Measurements from ENCODE around the gene MORN3. TPM values are rescaled to one million over a fixed set of nuclear protein-coding genes. Genes with fewer than 3 reads are reported as not detected.
A peak's percentile ranks its signal among the peaks of the same experiment; 100 is the strongest.
"Not testable (repeated sequence)": the region's sequence is repeated elsewhere in the genome, so short reads cannot be mapped to it uniquely, and the experiment has no call there.

MORN3 gene
- total RNA-seq, 2 experiments from 2014 or later, result 2.6 to 2.9 TPM

DNA sequence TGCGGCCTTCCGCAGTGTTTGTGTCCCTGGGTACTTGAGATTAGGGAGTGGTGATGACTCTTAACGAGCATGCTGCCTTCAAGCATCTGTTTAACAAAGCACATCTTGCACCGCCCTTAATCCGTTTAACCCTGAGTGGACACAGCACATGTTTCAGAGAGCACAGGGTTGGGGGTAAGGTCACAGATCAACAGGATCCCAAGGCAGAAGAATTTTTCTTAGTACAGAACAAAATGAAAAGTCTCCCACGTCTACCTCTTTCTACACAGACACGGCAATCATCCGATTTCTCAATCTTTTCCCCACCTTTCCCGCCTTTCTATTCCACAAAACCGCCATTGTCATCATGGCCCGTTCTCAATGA lies 35.6 kb downstream of the MORN3 start:
- CTCF ChIA-PET, result interaction anchor here (9.5 kb wide), 1 partner anchor 36 kb away, joined by 110 read pairs; the partner anchor contains the start of gene MORN3
- H3K27me3 Mint-ChIP-seq (ENCODE audit: low read depth); H3K9me3 Mint-ChIP-seq; DNase-seq; H3K4me3 Mint-ChIP-seq; H3K27ac Mint-ChIP-seq; intact Hi-C loops (cut with micrococcal nuclease): not testable (repeated sequence)
- peaks cover 81% of the 10 kb centered on the region for H3K4me1 Mint-ChIP-seq (ENCODE audit: low read depth)
- peaks cover 29% of the 10 kb centered on the region for H3K36me3 Mint-ChIP-seq (ENCODE audit: low read depth)

DNA sequence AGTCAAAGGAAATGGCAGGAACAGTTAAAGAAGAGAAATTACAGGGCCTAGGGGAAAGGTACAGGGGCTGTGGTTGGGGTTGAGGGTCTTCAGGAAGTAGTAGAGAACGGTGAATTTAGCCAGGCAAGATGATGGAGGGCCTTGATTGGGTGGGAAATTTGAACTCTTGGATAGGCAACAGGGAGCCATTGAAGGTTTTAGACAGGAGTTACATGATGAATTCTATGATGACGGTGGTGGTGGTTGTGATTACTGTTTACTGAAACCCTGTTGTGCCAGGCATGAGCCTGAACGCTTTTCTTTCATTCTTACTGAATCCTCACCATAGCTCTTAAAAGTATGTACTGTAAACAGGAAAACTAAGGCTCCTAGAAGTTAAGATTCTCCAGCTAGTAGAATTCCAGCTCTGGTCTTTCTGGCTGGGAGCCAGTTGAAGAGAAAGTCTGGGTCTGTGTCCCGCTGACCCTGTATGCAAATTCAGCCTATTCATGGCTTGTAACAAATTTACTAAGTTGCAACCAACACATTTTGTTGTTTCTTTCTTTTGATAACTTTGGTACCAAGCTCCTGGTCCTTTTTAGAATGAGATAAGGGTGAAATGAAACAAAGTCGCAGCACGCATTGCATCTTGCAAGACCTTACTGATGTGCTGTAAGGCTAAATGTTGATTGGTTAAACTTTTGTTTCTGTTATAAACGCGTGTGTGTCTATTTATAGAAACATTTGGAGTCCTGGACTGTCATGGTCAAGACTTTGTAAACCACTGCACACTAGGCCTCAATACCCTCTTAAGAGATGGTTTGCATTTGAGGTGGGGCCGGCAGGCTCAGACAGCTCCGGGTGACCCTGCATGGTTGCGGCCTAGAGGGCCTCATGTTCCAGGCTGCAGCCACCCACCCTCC lies 37.1 kb downstream of the MORN3 start:
- H3K4me3 Mint-ChIP-seq, result peak overlapping the region; percentile 54
- intact Hi-C loops (cut with micrococcal nuclease), result no loop called here
- H3K27ac Mint-ChIP-seq, result peak overlapping the region; percentile 98

DNA sequence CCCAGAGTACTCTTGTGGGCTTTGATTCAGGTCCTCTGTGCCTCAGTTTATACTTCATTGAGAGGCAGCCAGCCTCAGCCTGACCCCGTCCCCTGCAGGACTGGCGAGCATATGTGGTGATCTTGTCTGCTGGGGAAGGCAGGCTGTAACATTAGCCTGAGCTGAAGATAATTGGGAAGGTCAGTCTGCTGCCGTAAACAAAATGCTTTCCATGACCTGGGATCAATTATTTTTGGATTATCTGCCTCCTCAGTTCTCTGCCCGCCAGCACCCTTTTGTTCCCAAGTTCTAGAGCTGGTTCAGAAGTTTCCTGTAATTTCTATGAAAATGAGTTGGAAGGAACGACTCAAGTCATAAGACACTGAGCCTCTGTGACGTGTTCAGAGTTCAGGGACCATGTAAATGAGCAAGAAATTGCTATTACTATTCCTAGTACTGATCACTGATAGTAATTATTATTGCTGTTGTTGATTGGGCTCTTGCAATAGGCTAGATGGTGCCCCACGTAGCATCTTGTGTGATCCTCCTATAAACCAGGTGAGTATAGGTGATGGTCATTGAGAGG lies 38.6 kb downstream of the MORN3 start:
- CTCF ChIA-PET, result interaction anchor here (0.7 to 9.5 kb wide), 3 partner anchors 39 to 78 kb away, joined by 3 to 110 read pairs (median 3); partner anchors contain the start of gene MORN3
- Mint-ChIP-seq H3K4me3 (peak overlapping the region; percentile 20), H3K4me1 (ENCODE audit: low read depth) (peaks cover 62% of the 10 kb centered on the region), H3K9me3 (no peaks in the 10 kb centered on the region), H3K27me3 (ENCODE audit: low read depth) (no peaks in the 10 kb centered on the region), H3K27ac (peak overlapping the region; percentile 98), H3K36me3 (ENCODE audit: low read depth) (peaks cover 30% of the 10 kb centered on the region)
- intact Hi-C loops (cut with micrococcal nuclease), result no loop called here
- DNase-seq, result no peak

More for the DNA sequence above, 37.1 kb downstream of the MORN3 start:
- H3K36me3 Mint-ChIP-seq (ENCODE audit: low read depth), result peaks cover 35% of the 10 kb centered on the region
- H3K27me3 Mint-ChIP-seq (ENCODE audit: low read depth), result no peaks in the 10 kb centered on the region
- no peak for DNase-seq
- H3K4me1 Mint-ChIP-seq (ENCODE audit: low read depth), result peaks cover 72% of the 10 kb centered on the region
- no peaks in the 10 kb centered on the region for H3K9me3 Mint-ChIP-seq
- CTCF ChIA-PET, result interaction anchor here (0.6 to 9.5 kb wide), 2 partner anchors 32 to 37 kb away, joined by 4 to 110 read pairs; partner anchors contain the start of gene MORN3

DNA sequence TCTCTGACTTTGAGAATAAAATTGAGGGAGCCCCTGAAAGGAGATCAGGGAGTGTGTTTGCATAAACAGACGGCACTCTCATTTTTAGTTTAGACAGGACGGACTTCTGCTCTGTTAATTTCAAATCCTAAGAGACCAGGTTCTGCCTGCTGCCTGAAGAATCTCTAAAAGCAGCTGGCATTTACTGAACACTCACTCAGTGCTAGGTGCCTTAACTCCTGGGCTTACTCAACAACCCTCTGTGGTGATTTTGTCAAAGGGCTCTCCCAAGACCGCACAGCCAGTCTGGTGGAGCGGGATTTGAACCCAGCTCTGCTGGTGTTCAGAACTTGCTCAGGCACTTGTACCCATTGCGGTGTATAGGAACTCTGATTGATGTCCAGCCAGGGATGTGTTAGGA lies 40.9 kb downstream of the MORN3 start:
- H3K27me3 Mint-ChIP-seq (ENCODE audit: low read depth), result no peaks in the 10 kb centered on the region
- no peaks in the 10 kb centered on the region for H3K9me3 Mint-ChIP-seq
- H3K27ac Mint-ChIP-seq, result peak overlapping the region; percentile 98
- peaks cover 28% of the 10 kb centered on the region for H3K36me3 Mint-ChIP-seq (ENCODE audit: low read depth)
- intact Hi-C loops (cut with micrococcal nuclease), result loop anchor here (5.0 kb wide), 1 partner anchor 449 kb away; the partner anchor contains the start of gene MLXIP
- peak; percentile 52 for DNase-seq
- CTCF ChIA-PET, result interaction anchor here (0.7 to 9.5 kb wide), 8 partner anchors 8 to 151 kb away, joined by 3 to 110 read pairs (median 9); partner anchors contain the start of genes KDM2B and MORN3
- peaks cover 57% of the 10 kb centered on the region for H3K4me1 Mint-ChIP-seq (ENCODE audit: low read depth)
- peak overlapping the region; percentile 83 for H3K4me3 Mint-ChIP-seq

DNA sequence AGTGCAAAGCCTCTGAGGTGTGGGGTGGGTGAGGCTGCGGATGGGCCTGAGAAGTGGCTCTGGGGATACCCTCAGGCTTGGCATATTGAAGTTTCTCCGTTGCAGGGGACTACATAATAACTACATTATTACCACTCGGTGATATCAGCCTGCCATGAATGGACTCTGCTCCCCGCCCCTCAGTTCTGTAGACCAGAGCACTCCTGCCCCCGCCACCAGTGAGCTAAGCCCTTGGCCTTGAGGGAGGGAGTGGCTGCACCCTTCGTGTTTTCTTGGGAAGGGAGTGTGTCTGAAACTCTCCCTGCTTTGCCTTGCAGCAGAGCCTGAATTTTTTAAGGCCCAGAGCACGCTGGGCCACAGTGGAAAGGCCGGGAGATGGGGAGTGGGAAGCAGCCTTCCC lies 41.4 kb downstream of the MORN3 start:
- intact Hi-C loops (cut with micrococcal nuclease), result loop anchor here (5.0 kb wide), 1 partner anchor 449 kb away; the partner anchor contains the start of gene MLXIP
- Mint-ChIP-seq H3K27me3 (ENCODE audit: low read depth) (no peaks in the 10 kb centered on the region), H3K27ac (peak overlapping the region; percentile 98), H3K9me3 (no peaks in the 10 kb centered on the region), H3K36me3 (ENCODE audit: low read depth) (peaks cover 28% of the 10 kb centered on the region), H3K4me3 (peak overlapping the region; percentile 83), H3K4me1 (ENCODE audit: low read depth) (peaks cover 55% of the 10 kb centered on the region)
- CTCF ChIA-PET, result interaction anchor here (0.6 to 9.5 kb wide), 13 partner anchors 8 to 166 kb away, joined by 3 to 110 read pairs (median 7); partner anchors contain the start of genes KDM2B and MORN3
- DNase-seq, result peak; percentile 25

DNA sequence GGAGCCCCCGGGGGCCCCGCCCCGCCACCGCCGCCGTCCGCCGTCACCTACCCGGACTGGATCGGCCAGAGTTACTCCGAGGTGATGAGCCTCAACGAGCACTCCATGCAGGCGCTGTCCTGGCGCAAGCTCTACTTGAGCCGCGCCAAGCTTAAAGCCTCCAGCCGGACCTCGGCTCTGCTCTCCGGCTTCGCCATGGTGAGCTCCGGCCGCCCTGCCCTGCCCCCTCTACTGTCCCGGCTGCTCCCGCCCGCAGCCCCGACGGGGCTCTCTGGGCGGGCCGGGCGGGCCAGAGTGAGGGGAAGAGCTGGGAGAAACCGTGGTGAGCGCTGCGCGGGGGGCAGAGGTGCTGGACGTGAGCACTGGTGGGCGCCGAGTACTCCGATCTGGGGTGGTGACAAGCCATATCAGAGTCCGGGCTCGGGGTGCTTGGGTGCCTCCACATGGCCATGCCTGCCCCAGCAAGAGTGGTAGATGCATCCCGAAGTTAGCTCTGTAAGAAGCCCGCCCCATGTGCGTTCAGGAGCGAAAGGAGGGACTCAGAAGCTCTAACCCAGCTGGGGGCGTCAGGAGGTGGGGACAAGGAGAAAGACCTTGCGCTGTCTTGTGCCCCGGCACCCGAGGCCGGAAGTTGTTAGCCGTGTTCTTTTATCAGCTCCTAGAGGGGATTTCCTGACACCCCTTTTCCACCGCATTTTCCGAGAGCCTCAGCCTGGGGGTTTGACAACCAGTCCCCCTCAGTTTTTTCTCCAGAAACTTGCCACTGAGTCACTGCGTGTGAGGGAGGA lies 42.4 kb downstream of the MORN3 start:
- peak; percentile 90 for DNase-seq
- Mint-ChIP-seq H3K27me3 (ENCODE audit: low read depth) (no peaks in the 10 kb centered on the region), H3K4me3 (peak overlapping the region; percentile 83), H3K4me1 (ENCODE audit: low read depth) (peaks cover 45% of the 10 kb centered on the region), H3K9me3 (no peaks in the 10 kb centered on the region), H3K27ac (peak overlapping the region; percentile 98), H3K36me3 (ENCODE audit: low read depth) (peaks cover 27% of the 10 kb centered on the region)
- intact Hi-C loops (cut with micrococcal nuclease), result loop anchor here (1.0 to 5.0 kb wide), 13 partner anchors 10 to 482 kb away; partner anchors contain the start of genes CAMKK2, MLXIP and PSMD9
- CTCF ChIA-PET, result interaction anchor here (0.6 to 9.5 kb wide), 18 partner anchors 9 to 167 kb away, joined by 3 to 110 read pairs (median 6); partner anchors contain the start of genes KDM2B and MORN3

DNA sequence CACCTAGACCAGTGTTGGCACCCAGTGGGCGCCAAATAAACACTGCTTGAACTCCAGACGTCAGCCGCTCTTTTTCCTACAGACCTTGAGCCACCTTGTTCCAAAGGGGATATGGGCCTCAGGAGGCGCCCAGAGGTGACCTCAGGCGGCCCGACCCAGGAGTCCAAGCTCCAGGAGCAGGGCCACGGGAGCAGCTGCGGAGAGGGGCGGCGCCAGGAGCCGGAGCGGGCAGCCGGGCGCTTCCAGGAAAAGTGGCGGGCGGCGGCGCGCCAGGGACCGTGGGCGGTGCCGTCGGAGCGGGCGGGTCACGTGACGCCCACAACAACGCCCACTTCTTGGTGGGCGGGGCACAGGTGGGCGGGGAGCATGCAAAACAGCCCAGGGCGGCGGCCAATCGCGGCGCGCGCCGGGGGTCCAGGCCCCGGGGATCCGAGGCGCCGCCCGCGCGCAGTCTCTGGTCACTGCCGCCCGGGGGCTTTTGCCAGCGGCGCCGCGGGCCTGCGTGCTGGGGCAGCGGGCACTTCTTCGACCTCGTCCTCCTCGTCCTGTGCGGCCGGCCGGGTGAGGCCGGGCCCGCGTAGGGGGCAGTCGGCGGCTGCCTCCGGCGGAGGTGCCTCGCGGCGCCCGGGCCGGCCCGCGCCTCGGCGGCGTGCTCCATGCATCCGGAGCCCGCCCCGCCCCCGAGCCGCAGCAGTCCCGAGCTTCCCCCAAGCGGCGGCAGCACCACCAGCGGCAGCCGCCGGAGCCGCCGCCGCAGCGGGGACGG lies 43.2 kb downstream of the MORN3 start, which contains the start of gene ORAI1:
Gene ORAI1, plus strand, starts transcription at position 444 of the 766 bp plus-strand sequence.
- no peaks in the 10 kb centered on the region for H3K9me3 Mint-ChIP-seq
- H3K4me3 Mint-ChIP-seq, result peak within 1 kb of the TSS; percentile 83
- CTCF ChIA-PET, result interaction anchor here (0.7 to 9.5 kb wide), 10 partner anchors 10 to 126 kb away, joined by 3 to 110 read pairs (median 9); partner anchors contain the start of gene MORN3
- no peaks in the 10 kb centered on the region for H3K27me3 Mint-ChIP-seq (ENCODE audit: low read depth)
- H3K4me1 Mint-ChIP-seq (ENCODE audit: low read depth), result peaks cover 37% of the 10 kb centered on the region
- peak; percentile 97 for DNase-seq
- H3K36me3 Mint-ChIP-seq (ENCODE audit: low read depth), result peaks cover 24% of the 10 kb centered on the region
- intact Hi-C loops (cut with micrococcal nuclease), result loop anchor here (1.0 to 5.0 kb wide), 11 partner anchors 36 to 481 kb away; partner anchors contain the start of genes CAMKK2, MLXIP and PSMD9
- peak within 1 kb of the TSS; percentile 98 for H3K27ac Mint-ChIP-seq

DNA sequence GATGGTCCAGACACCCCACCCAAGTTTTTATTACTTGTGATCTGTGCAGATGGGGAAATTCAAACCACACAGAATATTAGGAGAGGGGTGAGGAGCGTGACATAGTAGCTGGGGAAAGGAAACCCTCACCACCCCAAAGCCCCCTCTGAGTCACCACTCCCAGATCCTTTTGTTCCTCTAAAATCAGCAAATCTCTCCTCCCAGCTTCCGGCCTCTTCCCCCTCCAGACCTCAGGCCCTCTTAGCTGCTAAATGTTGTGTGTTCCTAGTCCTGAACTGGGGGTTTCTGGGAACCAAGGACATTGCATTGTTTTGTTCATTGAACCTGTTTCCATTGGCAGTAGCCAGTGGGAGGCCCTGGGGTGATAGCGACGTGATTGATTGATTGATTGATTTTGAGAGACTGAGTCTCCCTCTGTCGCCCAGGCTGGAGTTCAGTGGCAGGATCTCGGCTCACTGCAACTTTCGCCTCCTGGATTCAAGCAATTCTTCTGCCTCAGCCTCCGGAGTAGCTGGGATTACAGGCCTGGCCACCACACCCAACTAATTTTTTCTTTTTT lies 49.0 kb downstream of the MORN3 start:
- intact Hi-C loops (cut with micrococcal nuclease), result no loop called here
- H3K27ac Mint-ChIP-seq, result no peak overlapping the region
- H3K36me3 Mint-ChIP-seq (ENCODE audit: low read depth), result no peaks in the 10 kb centered on the region
- no peaks in the 10 kb centered on the region for H3K9me3 Mint-ChIP-seq
- DNase-seq, result no peak
- CTCF ChIA-PET, result interaction anchor here (1.5 kb wide), 1 partner anchor 68 kb away, joined by 5 read pairs; no protein-coding TSS in a partner anchor
- H3K4me1 Mint-ChIP-seq (ENCODE audit: low read depth), result peaks cover 10% of the 10 kb centered on the region
- H3K4me3 Mint-ChIP-seq, result no peak overlapping the region
- H3K27me3 Mint-ChIP-seq (ENCODE audit: low read depth), result no peaks in the 10 kb centered on the region

DNA sequence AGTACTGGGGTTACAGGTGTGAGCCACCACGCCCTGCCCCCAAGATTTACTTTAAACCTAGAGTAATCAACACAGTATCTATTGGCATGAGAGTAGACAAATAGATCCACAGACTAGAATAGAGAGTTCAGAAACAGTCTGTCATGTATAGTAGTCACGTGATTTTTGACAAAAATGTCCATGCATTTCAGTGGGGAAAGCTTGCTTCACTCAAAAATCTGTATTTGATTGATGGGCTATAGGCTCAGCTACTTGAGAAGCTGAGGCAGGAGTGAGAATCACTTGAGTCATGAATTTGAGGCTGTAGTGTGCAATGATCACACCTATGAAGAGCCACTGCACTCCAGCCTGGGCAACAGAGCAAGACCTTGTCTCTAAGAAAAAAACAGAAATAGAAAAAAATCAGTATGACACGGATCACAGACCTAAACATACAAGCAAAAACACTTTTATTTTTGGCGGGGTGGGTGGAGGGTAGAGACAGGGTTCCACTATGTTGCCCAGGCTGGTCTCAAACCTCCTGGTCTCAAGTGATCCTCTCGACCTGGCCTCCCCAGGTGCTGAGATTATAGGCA lies 50.7 kb downstream of the MORN3 start:
- intact Hi-C loops (cut with micrococcal nuclease), result no loop called here
- no peak for DNase-seq
- Mint-ChIP-seq H3K4me1 (ENCODE audit: low read depth) (peaks cover 3% of the 10 kb centered on the region), H3K9me3 (no peaks in the 10 kb centered on the region), H3K27me3 (ENCODE audit: low read depth) (no peaks in the 10 kb centered on the region), H3K27ac (no peak overlapping the region), H3K4me3 (no peak overlapping the region), H3K36me3 (ENCODE audit: low read depth) (no peaks in the 10 kb centered on the region)
- CTCF ChIA-PET, result no interaction called here

DNA sequence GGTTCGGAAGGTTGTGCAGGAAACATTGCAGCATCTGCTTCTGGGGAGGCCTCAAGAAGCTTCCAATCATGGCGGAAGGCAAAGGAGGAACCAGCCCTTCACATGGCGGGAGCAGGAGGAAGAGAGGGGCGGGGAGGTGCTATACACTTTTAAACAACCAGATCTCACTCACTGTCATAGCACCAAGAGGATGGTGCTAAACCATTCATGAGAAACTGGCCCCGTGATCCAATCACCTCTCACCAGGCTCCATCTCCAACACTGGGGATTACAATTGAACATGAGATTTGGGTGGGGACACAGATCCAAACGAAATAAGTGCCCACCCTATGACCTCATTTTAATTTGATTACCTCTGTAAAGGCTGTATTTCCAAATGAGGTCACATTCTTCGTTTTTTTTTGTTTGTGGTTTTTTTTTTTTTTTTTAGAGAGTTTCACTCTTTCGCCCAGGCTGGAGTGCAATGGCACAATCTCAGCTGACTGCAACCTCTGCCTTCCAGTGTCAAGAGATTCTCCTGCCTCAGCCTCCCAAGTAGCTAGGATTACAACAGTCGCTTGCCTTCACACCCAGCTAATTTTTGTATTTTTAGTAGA lies 54.5 kb downstream of the MORN3 start:
- no peaks in the 10 kb centered on the region for H3K27me3 Mint-ChIP-seq (ENCODE audit: low read depth)

More for the DNA sequence above, 54.5 kb downstream of the MORN3 start:
- no peak overlapping the region for H3K4me3 Mint-ChIP-seq
- peaks cover 1% of the 10 kb centered on the region for H3K4me1 Mint-ChIP-seq (ENCODE audit: low read depth)
- H3K27ac Mint-ChIP-seq, result no peak overlapping the region
- intact Hi-C loops (cut with micrococcal nuclease), result no loop called here
- DNase-seq, result no peak
- no peaks in the 10 kb centered on the region for H3K36me3 Mint-ChIP-seq (ENCODE audit: low read depth)
- CTCF ChIA-PET, result interaction anchor here (0.6 to 0.7 kb wide), 3 partner anchors 73 to 284 kb away, joined by 3 to 5 read pairs (median 4); no protein-coding TSS in a partner anchor
- H3K9me3 Mint-ChIP-seq, result no peaks in the 10 kb centered on the region
